ENCODE results near the gene GUCY1B1. TPM values are rescaled to one million over a fixed set of nuclear protein-coding genes. Genes with fewer than 3 reads are reported as not detected.

Gene GUCY1B1
- polyA plus RNA-seq, 1 donor, result 21.5 TPM

GRCh38 chr4:155800685-155801343 lies 42.0 kb downstream of the GUCY1B1 start:
- DNase-seq, result no peak

GRCh38 chr4:155802190-155802959 lies 43.6 kb downstream of the GUCY1B1 start:
- DNase-seq, result no peak

- DNase-seq, result no peak
Measured at GRCh38 chr4:155805016-155805415, 46.2 kb downstream of the GUCY1B1 start.

GRCh38 chr4:155807021-155807420 lies 48.2 kb downstream of the GUCY1B1 start:
- no peak for DNase-seq

- DNase-seq, result peak; percentile 49
Measured at GRCh38 chr4:155809835-155810234, 51.0 kb downstream of the GUCY1B1 start.

- no peak for DNase-seq
Measured at GRCh38 chr4:155811083-155811482, 52.3 kb downstream of the GUCY1B1 start.

- DNase-seq, result no peak
Measured at GRCh38 chr4:155818639-155819038, 59.8 kb downstream of the GUCY1B1 start.

GRCh38 chr4:155819066-155819465 lies 60.2 kb downstream of the GUCY1B1 start:
- DNase-seq, result no peak

- no peak for DNase-seq
Measured at GRCh38 chr4:155820887-155821518, 62.2 kb downstream of the GUCY1B1 start.

- no peak for DNase-seq
Measured at GRCh38 chr4:155822572-155822971, 63.8 kb downstream of the GUCY1B1 start.

GRCh38 chr4:155828628-155829027 lies 69.8 kb downstream of the GUCY1B1 start:
- no peak for DNase-seq

GRCh38 chr4:155832664-155833063 lies 73.8 kb downstream of the GUCY1B1 start:
- DNase-seq, result no peak

- DNase-seq, result no peak
Measured at GRCh38 chr4:155837203-155837796, 78.5 kb downstream of the GUCY1B1 start.

- no peak for DNase-seq
Measured at GRCh38 chr4:155842080-155842479, 83.3 kb downstream of the GUCY1B1 start.

GRCh38 chr4:155846929-155847328 lies 88.1 kb downstream of the GUCY1B1 start:
- DNase-seq, result no peak

- DNase-seq, result no peak
Measured at GRCh38 chr4:155849042-155849441, 90.2 kb downstream of the GUCY1B1 start.

- DNase-seq, result no peak
Measured at GRCh38 chr4:155853189-155853588, 94.4 kb downstream of the GUCY1B1 start.

- no peak for DNase-seq
Measured at GRCh38 chr4:155854582-155855226, 95.9 kb downstream of the GUCY1B1 start.

GRCh38 chr4:155855897-155856296 lies 97.1 kb downstream of the GUCY1B1 start:
- no peak for DNase-seq
